ENCODE results near the gene CNP. TPM values are rescaled to one million over a fixed set of nuclear protein-coding genes. Genes with fewer than 3 reads are reported as not detected.

The CNP gene
- total and polyA plus RNA-seq, 7 donors: 17.6 to 26.8 (median 21.8) TPM

DNA sequence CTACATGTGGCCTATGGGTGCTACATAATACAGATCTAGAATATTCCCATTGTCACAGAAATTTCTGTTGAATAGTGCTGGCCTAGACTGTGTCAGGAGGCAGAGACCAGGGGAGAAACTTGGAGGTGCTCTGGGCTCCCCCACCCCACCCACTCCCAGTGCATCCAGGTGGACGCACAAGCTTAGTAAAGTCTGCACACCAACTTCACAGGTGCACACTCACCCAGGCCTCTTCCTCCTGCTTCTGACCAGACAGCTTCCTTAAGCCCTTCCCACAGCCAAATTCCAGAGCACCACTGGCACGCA is 7.6 kb upstream of the CNP start:
- DNase-seq: no peak
- intact Hi-C loops (cut with DNase I): no loop called here
- Histone ChIP-seq H3K4me1 (peaks cover 19% of the 10 kb centered on the region), H3K9me3 (no peaks in the 10 kb centered on the region), H3K36me3 (ENCODE audit: insufficient read depth in 1 of 2, low read depth in 1 of 2) (no peaks in the 10 kb centered on the region), H3K27me3 (ENCODE audit: insufficient read depth in 3 of 3, low read length in 2 of 3) (no peaks in the 10 kb centered on the region), H3K4me3 (no peak overlapping the region), H3K27ac (no peak overlapping the region)
- 60 to 77% (median 67%) methylated on average over 2 of the region's 2 CpGs for WGBS, 3 donors
- ATAC-seq: no peak
- no peak for TF ChIP-seq CTCF (IDR thresholded peaks at IDR 0.05)

DNA sequence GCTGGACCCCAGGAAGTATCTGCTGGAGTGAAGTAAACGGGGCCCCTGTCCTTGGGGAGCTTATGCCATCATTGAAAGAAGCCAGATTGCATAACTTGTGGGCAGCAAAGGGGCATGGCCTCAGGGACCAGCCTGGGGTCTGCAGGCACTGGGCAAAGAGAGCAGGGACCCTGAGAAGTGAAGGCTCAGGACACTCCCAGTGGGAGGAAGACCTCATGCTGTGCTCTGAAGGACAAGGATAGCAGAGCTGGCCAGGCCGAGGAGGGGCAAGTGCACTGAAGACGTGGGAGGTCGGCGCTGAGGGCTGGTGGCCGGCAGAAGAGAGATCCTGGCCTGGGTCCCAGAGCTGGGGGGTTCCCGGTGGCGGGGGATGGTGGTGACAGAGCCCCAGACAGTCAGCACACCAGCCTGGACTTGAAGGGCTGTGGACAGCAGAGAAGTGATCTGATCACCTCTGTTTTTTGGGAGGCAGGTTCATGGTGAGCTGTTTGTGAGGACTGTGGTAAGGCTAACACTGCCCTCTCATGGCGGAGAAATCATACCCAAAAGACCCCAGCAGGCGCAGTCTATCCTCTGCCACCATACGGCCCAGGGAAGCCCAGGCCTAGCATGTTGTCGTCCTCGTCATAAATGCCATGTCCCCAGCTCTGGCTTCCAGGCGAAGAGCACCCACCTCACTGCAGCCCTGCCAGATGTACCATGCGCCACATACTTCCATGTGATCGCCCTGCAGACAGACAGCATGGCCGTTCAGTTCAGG is 7.1 kb upstream of the CNP start:
- TF ChIP-seq CTCF (IDR thresholded peaks at IDR 0.05): peak; percentile 35
- Histone ChIP-seq H3K27ac (no peak overlapping the region), H3K36me3 (ENCODE audit: insufficient read depth in 1 of 2, low read depth in 1 of 2) (no peaks in the 10 kb centered on the region), H3K4me1 (peaks cover 19% of the 10 kb centered on the region), H3K4me3 (no peak overlapping the region), H3K9me3 (no peaks in the 10 kb centered on the region), H3K27me3 (ENCODE audit: insufficient read depth in 3 of 3, low read length in 2 of 3) (no peaks in the 10 kb centered on the region)
- DNase-seq: no peak
- intact Hi-C loops (cut with DNase I): loop anchor here in 1 of 2 donors (5.0 kb wide), 1 partner anchor 158 kb away; no protein-coding TSS in a partner anchor
- peak; percentile 51 to 70 (median 60) for ATAC-seq
- 30 to 49% (median 37%) methylated on average over 17 of the region's 17 CpGs for WGBS, 3 donors

- H3K4me3 ChIP-seq: no peak overlapping the region
- 44 to 57% (median 45%) methylated on average over 5 of the region's 5 CpGs for WGBS, 3 donors
- ATAC-seq (no peak), DNase-seq (no peak)
- H3K27ac ChIP-seq: peak overlapping the region; percentile 33
- intact Hi-C loops (cut with DNase I): loop anchor here (2.0 to 5.0 kb wide), 2 partner anchors 155 kb away; no protein-coding TSS in a partner anchor
- no peaks in the 10 kb centered on the region for H3K27me3 ChIP-seq (ENCODE audit: insufficient read depth in 3 of 3, low read length in 2 of 3)
- H3K4me1 ChIP-seq: peaks cover 26% of the 10 kb centered on the region
- H3K36me3 ChIP-seq (ENCODE audit: insufficient read depth in 1 of 2, low read depth in 1 of 2): no peaks in the 10 kb centered on the region
- TF ChIP-seq CTCF (IDR thresholded peaks at IDR 0.05): no peak
- no peaks in the 10 kb centered on the region for H3K9me3 ChIP-seq
These were observed 4.5 kb upstream of the CNP start for GRCh38 chr17:41962111-41962510.

DNA sequence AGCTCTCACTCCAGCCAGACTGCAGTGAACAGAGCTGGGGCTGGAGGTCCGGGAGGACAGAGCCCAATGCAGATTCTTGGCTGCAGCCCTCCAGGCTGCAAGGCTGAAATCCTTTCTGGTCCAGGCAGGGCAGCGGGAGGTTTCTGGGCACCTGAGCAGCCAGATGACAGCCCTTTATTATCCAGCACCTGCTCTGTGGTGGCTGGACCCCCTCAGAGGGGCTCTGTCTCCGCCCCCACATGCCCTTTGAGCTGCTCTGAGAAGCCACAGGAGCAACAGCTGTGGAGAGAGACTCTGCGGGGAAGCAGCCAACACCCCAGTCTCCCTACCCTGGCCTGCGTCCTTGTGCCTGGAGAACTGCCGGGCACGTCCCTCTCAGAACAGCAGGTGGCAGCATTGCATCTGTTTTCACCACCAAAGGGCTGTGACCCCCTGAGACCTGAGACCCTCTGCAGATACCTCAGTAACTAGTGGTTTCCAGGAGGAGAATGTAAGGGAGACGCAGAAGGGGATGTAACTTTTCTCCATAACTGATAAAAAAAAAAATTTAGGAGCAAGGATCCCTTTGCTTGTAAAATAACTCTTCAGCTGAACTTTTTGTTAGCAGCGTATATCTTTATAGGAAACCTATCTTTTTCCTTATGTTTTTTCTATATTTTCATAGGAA is 3.7 kb upstream of the CNP start:
- H3K36me3 ChIP-seq (ENCODE audit: insufficient read depth in 1 of 2, low read depth in 1 of 2): peaks cover 0 to under 1% of the 10 kb centered on the region in 2 donors
- peak overlapping the region; percentile 33 for H3K27ac ChIP-seq
- intact Hi-C loops (cut with DNase I): loop anchor here (1.0 to 5.0 kb wide), 3 partner anchors 100 to 154 kb away; no protein-coding TSS in a partner anchor
- peak; percentile 56 to 66 (median 62) for ATAC-seq
- peak; percentile 74 to 92 for DNase-seq
- H3K9me3 ChIP-seq: no peaks in the 10 kb centered on the region
- peaks cover 33% of the 10 kb centered on the region for H3K4me1 ChIP-seq
- peak overlapping the region; percentile 18 for H3K4me3 ChIP-seq
- H3K27me3 ChIP-seq (ENCODE audit: insufficient read depth in 3 of 3, low read length in 2 of 3): no peaks in the 10 kb centered on the region
- WGBS, 3 donors: 15 to 18% (median 16%) methylated on average over 9 of the region's 9 CpGs
- TF ChIP-seq CTCF (IDR thresholded peaks at IDR 0.05): peak; percentile 82

All from psoas muscle (tissue), 8 donors.